HCT116 (cell line): Measurements from ENCODE around the gene GDPD5. TPM values are rescaled to one million over a fixed set of nuclear protein-coding genes. Genes with fewer than 3 reads are reported as not detected.

Source experiments
- ATAC-seq: fragments of 200-7000 bp; cut with Tn5 transposase; 2 replicates; pipeline ENCODE4 v1.9.1; 2020; ENCODE audit warnings: mild to moderate bottlenecking, moderate library complexity
- BruUV-seq: library from RNA; stranded (reverse); fragments of 400-500 nt; replicated peaks from 2 replicates; lab custom pipeline; 2021; lab: Mats Ljungman, UMichigan
- CTCF ChIA-PET: fragments of 300-600 bp; sonication (Branson Sonifier 250); formaldehyde crosslinking; loops from one replicate; lab custom pipeline; 2021; ENCODE audit warnings: antibody characterized with exemption; lab: Charles Lee
- POLR2A ChIA-PET: fragments of 300-600, 350-600 bp; sonication (Branson Sonifier 250); formaldehyde crosslinking; loops from one replicate; lab custom pipeline; 2021; ENCODE audit warnings: antibody characterized with exemption; lab: Charles Lee
- RAD21 ChIA-PET, 2 experiments: fragments of 300-600 bp; sonication (Branson Sonifier 250); formaldehyde crosslinking; loops; one replicate each; lab custom pipeline; 2023; ENCODE audit warnings: low total read pairs in 2 of 2; ENCODE audit not compliant: uncharacterized antibody in 2 of 2, unreplicated experiment in 2 of 2, low non-redundant PET in 1 of 2; lab: Charles Lee
- DNase-seq: peaks from one replicate; pipeline ENCODE4 v3.0.0-alpha.2; 2010; ENCODE audit warnings: low read depth, low spot score
- H2AFZ ChIP-seq: fragments of 200-600 bp; shearing (Covaris generic), sonication (generic); 2 replicates; pipeline ENCODE4 v1.6.1; 2017; ENCODE audit warnings: low read depth, mixed run types, mixed read lengths, antibody characterized with exemption, low read length; ENCODE audit not compliant: poor library complexity, severe bottlenecking
- H3K27ac ChIP-seq: 2 replicates; pipeline ENCODE4 v1.5.1; 2012; ENCODE audit warnings: low read depth, low read length
- H3K27me3 ChIP-seq: fragments of 200-600 bp; sonication (generic); 2 replicates; pipeline ENCODE4 v1.6.1; 2016; ENCODE audit warnings: mixed run types, low read length, mixed read lengths; ENCODE audit not compliant: insufficient read depth
- H3K36me3 ChIP-seq, 2 experiments: fragments of 200-500 bp in 1 of 2; fragments of 200-600 bp in 1 of 2; sonication (Bioruptor generic) in 1 of 2; sonication (generic) in 1 of 2; 2 replicates each; pipeline versions ENCODE4 v1.5.1 to v1.6.1; 2014 to 2016; ENCODE audit warnings: low read length in 2 of 2, inconsistent platforms in 1 of 2, mixed read lengths in 1 of 2, mixed run types in 1 of 2; ENCODE audit not compliant: insufficient read depth in 2 of 2, control insufficient read depth in 1 of 2
- H3K4me1 ChIP-seq, 2 experiments: fragments of 200-600 bp in 1 of 2; sonication (generic) in 1 of 2; 2 replicates each; pipeline versions ENCODE4 v1.5.1 to v1.6.1; 2012 to 2017; ENCODE audit warnings: low read length in 2 of 2, inconsistent platforms in 1 of 2, mild to moderate bottlenecking in 1 of 2, mixed read lengths in 1 of 2, mixed run types in 1 of 2, moderate library complexity in 1 of 2; ENCODE audit not compliant: insufficient read depth in 2 of 2, control insufficient read depth in 1 of 2
- H3K4me2 ChIP-seq: fragments of 200-600 bp; sonication (generic); 2 replicates; pipeline ENCODE4 v1.6.1; 2017; ENCODE audit warnings: mixed run types, low read length, mixed read lengths
- H3K4me3 ChIP-seq, 2 experiments: fragments of 200-600 bp in 1 of 2; sonication (generic) in 1 of 2; replicated peaks in 1 of 2; 2 replicates each; pipeline ENCODE4 v1.5.1; 2011 to 2016; ENCODE audit warnings: low read length in 2 of 2, control low read depth in 1 of 2, low read depth in 1 of 2, mild to moderate bottlenecking in 1 of 2, mixed read lengths in 1 of 2, mixed run types in 1 of 2
- H3K79me2 ChIP-seq: fragments of 200-600 bp; sonication (generic); 2 replicates; pipeline ENCODE4 v1.6.1; 2017; ENCODE audit warnings: mild to moderate bottlenecking, mixed run types, low read length, moderate library complexity, mixed read lengths; ENCODE audit not compliant: insufficient read depth
- H3K9ac ChIP-seq: fragments of 200-600 bp; sonication (generic); 2 replicates; pipeline ENCODE4 v1.6.1; 2016; ENCODE audit warnings: low read length, mixed read lengths
- H3K9me2 ChIP-seq: fragments of 200-600 bp; sonication (generic), shearing (Covaris generic); 2 replicates; pipeline ENCODE4 v1.6.1; 2017; ENCODE audit warnings: mixed run types, mild to moderate bottlenecking, moderate library complexity; ENCODE audit not compliant: insufficient read depth
- H3K9me3 ChIP-seq, 2 experiments: fragments of 200-500 bp in 1 of 2; fragments of 200-600 bp in 1 of 2; sonication (Bioruptor generic) in 1 of 2; sonication (generic) in 1 of 2; 2 replicates each; pipeline ENCODE4 v1.6.1; 2014 to 2017; ENCODE audit warnings: low read length in 2 of 2, mixed read lengths in 2 of 2, inconsistent platforms in 1 of 2, low read depth in 1 of 2, mild to moderate bottlenecking in 1 of 2, mixed run types in 1 of 2, moderate library complexity in 1 of 2; ENCODE audit not compliant: control insufficient read depth in 1 of 2, insufficient read depth in 1 of 2
- H4K20me1 ChIP-seq: fragments of 200-600 bp; sonication (generic), shearing (Covaris generic); 2 replicates; pipeline ENCODE4 v1.6.1; 2017; ENCODE audit warnings: mixed run types, mild to moderate bottlenecking, moderate library complexity; ENCODE audit not compliant: insufficient read depth
- CBX3 ChIP-seq: IDR thresholded peaks from 2 replicates; pipeline ENCODE4 v1.6.1; 2012; ENCODE audit warnings: low read depth
- CEBPB ChIP-seq: IDR thresholded peaks from 2 replicates; pipeline ENCODE4 v1.6.1; 2012; ENCODE audit warnings: low read depth
- EGR1 ChIP-seq: IDR thresholded peaks from 2 replicates; pipeline ENCODE4 v1.6.1; 2012; ENCODE audit warnings: low read depth
- ELF1 ChIP-seq: IDR thresholded peaks from 2 replicates; pipeline ENCODE4 v1.6.1; 2012; ENCODE audit warnings: low read depth, borderline replicate concordance
- EZH2 ChIP-seq: fragments of 200-600 bp; sonication (generic); IDR thresholded peaks from 2 replicates; pipeline ENCODE4 v1.6.1; 2017; ENCODE audit warnings: antibody characterized with exemption, mixed run types
- EZH2phosphoT487 ChIP-seq: fragments of 200-600 bp; IDR thresholded peaks from 2 replicates; pipeline ENCODE4 v1.6.1; 2018; ENCODE audit warnings: antibody characterized with exemption, borderline replicate concordance
- FOSL1 ChIP-seq: IDR thresholded peaks from 2 replicates; pipeline ENCODE4 v1.6.1; 2012; ENCODE audit warnings: low read depth
- JUND ChIP-seq: IDR thresholded peaks from 2 replicates; pipeline ENCODE4 v1.6.1; 2012
- SIN3A ChIP-seq: IDR thresholded peaks from 2 replicates; pipeline ENCODE4 v1.6.1; 2012; ENCODE audit warnings: low read depth
- SP1 ChIP-seq: IDR thresholded peaks from 2 replicates; pipeline ENCODE4 v1.6.1; 2012; ENCODE audit warnings: low read depth
- SRF ChIP-seq: IDR thresholded peaks from 2 replicates; pipeline ENCODE4 v1.6.1; 2012; ENCODE audit warnings: low read depth
- TCF7L2 ChIP-seq: IDR thresholded peaks from 2 replicates; pipeline ENCODE4 v1.7.0; 2011; ENCODE audit warnings: borderline replicate concordance, inconsistent platforms; ENCODE audit not compliant: insufficient read depth, insufficient read length; ENCODE audit errors: extremely low read depth
- YY1 ChIP-seq: IDR thresholded peaks from 2 replicates; pipeline ENCODE4 v1.6.1; 2011; ENCODE audit warnings: low read length, low read depth, moderate library complexity, mild to moderate bottlenecking; ENCODE audit not compliant: insufficient replicate concordance; ENCODE audit errors: extremely low read depth
- ZBTB33 ChIP-seq: IDR thresholded peaks from 2 replicates; pipeline ENCODE4 v1.6.1; 2011; ENCODE audit warnings: mild to moderate bottlenecking, low read length, moderate library complexity; ENCODE audit not compliant: insufficient replicate concordance; ENCODE audit errors: extremely low read depth
- ZNF274 ChIP-seq: fragments of 200-500 bp; sonication (Bioruptor generic); IDR thresholded peaks from 2 replicates; pipeline ENCODE4 v1.6.1; 2014; ENCODE audit warnings: mild to moderate bottlenecking, low read depth, low read length, inconsistent platforms
- intact Hi-C: fragments of 100-400 bp; cut with micrococcal nuclease; formaldehyde crosslinking; loops from 2 replicates; pipeline ENCODE4 v1.10.0; 2022
- total RNA-seq: library from RNA; stranded (reverse); gene quantifications from one replicate; pipeline ENCODE4 v1.2.1, GENCODE V29; 2021; ENCODE audit not compliant: unreplicated experiment
- TF ChIP-seq, protein P1 (sequence below): IDR thresholded peaks from 2 replicates; pipeline ENCODE4 v1.6.1; 2012
- TF ChIP-seq, protein P2 (sequence below): IDR thresholded peaks from 2 replicates; pipeline ENCODE4 v1.6.1; 2012

Gene GDPD5
- total RNA-seq, 1 experiment from 2014 or later = 27.5 TPM

- Histone ChIP-seq H3K4me2 (no peak overlapping the region), H3K36me3 (no peaks in the 10 kb centered on the region)
- no peak for TF ChIP-seq TCF7L2
- TF ChIP-seq YY1 = no peak
- TF ChIP-seq JUND = no peak
- TF ChIP-seq SP1 = no peak
- no peak for TF ChIP-seq FOSL1
- no peak for TF ChIP-seq CEBPB
- no peak for TF ChIP-seq EZH2
- TF ChIP-seq EGR1 = no peak
- no peak for TF ChIP-seq ZBTB33
- no peak for TF ChIP-seq EZH2phosphoT487
- no peak for TF ChIP-seq SIN3A
- TF ChIP-seq ELF1 = no peak
- TF ChIP-seq, protein P1, sequence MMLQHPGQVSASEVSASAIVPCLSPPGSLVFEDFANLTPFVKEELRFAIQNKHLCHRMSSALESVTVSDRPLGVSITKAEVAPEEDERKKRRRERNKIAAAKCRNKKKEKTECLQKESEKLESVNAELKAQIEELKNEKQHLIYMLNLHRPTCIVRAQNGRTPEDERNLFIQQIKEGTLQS = no peak
- TF ChIP-seq SRF = no peak
- TF ChIP-seq, protein P2, sequence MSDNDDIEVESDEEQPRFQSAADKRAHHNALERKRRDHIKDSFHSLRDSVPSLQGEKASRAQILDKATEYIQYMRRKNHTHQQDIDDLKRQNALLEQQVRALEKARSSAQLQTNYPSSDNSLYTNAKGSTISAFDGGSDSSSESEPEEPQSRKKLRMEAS = no peak
- no peak for TF ChIP-seq CBX3
- TF ChIP-seq ZNF274 = no peak
- TF ChIP-seq, all 23 proteins: peak for 0
- BruUV-seq = no TSS peak
- Histone ChIP-seq H3K9me3 (no peaks in the 10 kb centered on the region), H4K20me1 (no peaks in the 10 kb centered on the region), H3K27ac (no peak overlapping the region), H3K4me3 (no peak overlapping the region), H3K9ac (no peak overlapping the region), H3K27me3 (no peaks in the 10 kb centered on the region), H3K4me1 (peaks cover 0 to 20% of the 10 kb centered on the region in 2 experiments; a peak in 2 of 4 replicates), H3K9me2 (no peaks in the 10 kb centered on the region), H3K79me2 (no peaks in the 10 kb centered on the region), H2AFZ (no peak overlapping the region)
- intact Hi-C loops = no loop called here
- ChIA-PET POLR2A (no interaction called here), RAD21 (no interaction called here), CTCF (no interaction called here)
- ATAC-seq (no peak), DNase-seq (no peak)
Observed at GRCh38 chr11:75472081-75472732, 53.5 kb downstream of the GDPD5 start.
